Measurements from ENCODE around the gene MACROD2.

Gene MACROD2

DNA sequence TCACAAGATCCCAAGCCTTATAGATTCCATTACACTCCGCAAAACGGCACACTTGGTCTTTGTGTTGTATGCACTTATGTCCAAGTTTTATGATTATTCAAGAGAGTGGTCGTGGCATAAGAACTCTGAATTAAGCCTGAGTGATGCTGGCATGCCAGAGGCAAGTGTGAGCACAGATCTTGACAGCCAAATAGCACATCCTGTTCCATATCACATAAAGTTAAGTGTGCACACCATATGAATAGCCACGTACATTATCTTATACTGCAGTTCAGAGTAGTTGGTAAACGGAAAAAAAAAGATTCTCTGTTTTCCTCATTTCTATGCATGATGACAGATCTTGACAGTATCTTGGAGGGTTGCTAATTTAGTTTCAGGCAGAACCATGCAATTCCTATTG lies 1069.4 kb downstream of the MACROD2 start:
- DNase-seq (ENCODE audit: low read depth in 1 of 2, low spot score in 1 of 2) = no peak

DNA sequence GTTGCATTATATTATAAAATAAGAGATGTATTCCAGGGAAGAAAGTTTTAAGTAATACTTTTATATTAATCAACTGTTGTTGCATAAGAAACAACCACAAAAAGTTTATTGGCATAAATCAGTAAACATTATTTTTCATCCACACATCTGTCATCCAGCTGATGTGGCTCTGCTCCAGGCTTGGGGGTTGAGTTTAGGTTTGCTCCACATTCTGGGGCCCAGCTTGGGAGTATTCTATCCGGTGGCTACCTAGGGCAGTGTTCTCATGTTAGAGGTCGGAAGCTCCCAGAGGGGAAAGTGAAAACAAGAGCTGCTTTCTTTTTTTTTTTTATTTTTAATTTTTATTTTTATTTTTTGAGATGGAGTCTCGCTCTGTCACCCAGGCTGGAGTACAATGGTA lies 1070.5 kb downstream of the MACROD2 start:
- no peak for DNase-seq (ENCODE audit: low read depth in 1 of 2, low spot score in 1 of 2)

GRCh38 chr20:15068486-15068885 lies 1073.2 kb downstream of the MACROD2 start:
- no peak for DNase-seq (ENCODE audit: low read depth in 1 of 2, low spot score in 1 of 2)

- no peak for DNase-seq (ENCODE audit: low read depth in 1 of 2, low spot score in 1 of 2)
Measured at GRCh38 chr20:15069355-15069754, 1074.0 kb downstream of the MACROD2 start.

DNA sequence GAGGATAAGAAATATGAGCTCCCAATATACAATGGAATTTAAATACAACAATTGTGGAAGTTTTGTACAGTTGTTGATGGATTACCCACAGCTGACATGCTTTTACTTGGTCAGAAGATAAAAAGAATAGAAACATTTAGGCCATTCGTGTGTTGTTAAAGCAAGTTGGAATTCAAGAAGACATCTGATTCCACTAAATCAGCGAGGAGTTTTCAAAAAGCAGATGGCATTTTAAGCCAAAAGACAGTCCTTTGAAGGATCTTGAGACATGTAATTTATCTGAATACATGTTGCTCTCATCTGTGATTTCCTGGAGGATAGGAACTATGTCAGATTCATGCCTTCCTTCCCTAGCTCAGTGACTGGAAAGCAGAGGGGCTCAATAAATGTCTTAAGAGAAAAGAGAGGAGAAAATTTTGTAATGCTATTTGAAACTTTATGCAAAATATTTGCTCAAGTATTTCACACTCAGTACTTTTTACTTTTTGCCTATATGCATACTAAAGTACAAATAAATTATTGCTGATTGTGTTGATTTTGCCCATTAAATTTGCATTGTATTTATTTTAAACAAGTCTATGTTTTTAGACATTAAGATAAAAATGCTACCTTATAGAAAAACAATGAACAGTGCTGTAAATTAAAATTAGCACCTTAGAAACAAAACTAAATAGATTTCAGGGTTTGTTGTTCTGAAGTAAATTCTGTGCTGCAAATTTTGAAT lies 1075.9 kb downstream of the MACROD2 start:
- no peak for DNase-seq (ENCODE audit: low read depth in 1 of 2, low spot score in 1 of 2)

GRCh38 chr20:15072316-15072715 lies 1077.0 kb downstream of the MACROD2 start:
- DNase-seq (ENCODE audit: low read depth in 1 of 2, low spot score in 1 of 2) = no peak

GRCh38 chr20:15075586-15075985 lies 1080.3 kb downstream of the MACROD2 start:
- DNase-seq (ENCODE audit: low read depth in 1 of 2, low spot score in 1 of 2) = no peak

- DNase-seq (ENCODE audit: low read depth in 1 of 2, low spot score in 1 of 2) = no peak
Measured at GRCh38 chr20:15076785-15077184, 1081.5 kb downstream of the MACROD2 start.

- no peak for DNase-seq (ENCODE audit: low read depth in 1 of 2, low spot score in 1 of 2)
Measured at GRCh38 chr20:15077733-15078250, 1082.5 kb downstream of the MACROD2 start.

GRCh38 chr20:15079594-15080340 lies 1084.5 kb downstream of the MACROD2 start:
- DNase-seq (ENCODE audit: low read depth in 1 of 2, low spot score in 1 of 2) = no peak

GRCh38 chr20:15081261-15081660 lies 1085.9 kb downstream of the MACROD2 start:
- no peak for DNase-seq (ENCODE audit: low read depth in 1 of 2, low spot score in 1 of 2)

DNA sequence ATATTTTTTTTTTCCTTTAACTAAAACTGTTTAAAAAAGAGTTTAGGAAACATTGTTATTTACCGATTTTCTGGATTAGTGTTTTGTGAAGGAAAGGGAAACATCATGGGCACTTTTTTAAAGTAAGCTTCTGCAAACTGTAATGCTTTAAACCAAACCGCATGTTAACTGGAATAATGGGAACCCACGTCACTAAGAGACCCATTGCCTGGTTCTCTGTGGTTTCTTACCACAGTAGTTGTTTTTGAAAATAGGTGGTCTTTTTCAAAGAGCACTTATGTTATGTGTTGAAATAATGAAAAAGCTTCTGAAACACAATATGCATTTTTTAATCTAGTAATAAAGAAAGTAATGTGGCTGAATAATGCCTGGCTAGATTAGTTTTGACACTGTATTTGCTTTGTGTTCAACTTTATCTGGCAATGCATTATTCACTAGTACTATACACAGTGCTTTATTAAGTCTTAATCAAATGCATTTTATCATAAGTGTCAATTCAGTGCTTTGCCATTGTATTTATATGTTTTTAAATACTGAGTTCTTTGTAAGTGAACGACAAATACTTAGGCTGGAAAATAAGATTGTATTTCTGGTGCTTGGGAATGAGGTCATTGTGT lies 1096.2 kb downstream of the MACROD2 start:
- no peak for DNase-seq (ENCODE audit: low read depth in 1 of 2, low spot score in 1 of 2)

- no peak for DNase-seq (ENCODE audit: low read depth in 1 of 2, low spot score in 1 of 2)
Measured at GRCh38 chr20:15098351-15098750, 1103.0 kb downstream of the MACROD2 start.

DNA sequence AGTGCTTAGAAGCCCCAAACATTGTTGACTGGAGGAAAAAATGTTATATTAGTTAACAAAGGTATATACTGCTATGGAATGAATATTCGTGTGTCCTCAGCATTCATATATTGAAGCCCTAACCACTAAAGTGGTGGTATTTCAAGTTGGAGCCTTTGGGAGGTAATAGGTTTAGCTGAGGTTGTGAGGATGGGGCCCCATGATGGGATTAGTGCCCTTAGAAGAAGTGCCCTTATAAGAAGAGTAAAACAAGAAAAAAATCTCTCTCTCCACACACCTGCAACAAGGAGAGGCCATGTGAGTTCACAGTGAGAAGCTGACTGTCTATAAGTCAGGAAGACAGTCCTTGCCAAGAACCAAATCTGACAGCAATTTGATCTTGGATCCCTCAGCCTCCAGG lies 1103.8 kb downstream of the MACROD2 start:
- no peak for DNase-seq (ENCODE audit: low read depth in 1 of 2, low spot score in 1 of 2)

DNA sequence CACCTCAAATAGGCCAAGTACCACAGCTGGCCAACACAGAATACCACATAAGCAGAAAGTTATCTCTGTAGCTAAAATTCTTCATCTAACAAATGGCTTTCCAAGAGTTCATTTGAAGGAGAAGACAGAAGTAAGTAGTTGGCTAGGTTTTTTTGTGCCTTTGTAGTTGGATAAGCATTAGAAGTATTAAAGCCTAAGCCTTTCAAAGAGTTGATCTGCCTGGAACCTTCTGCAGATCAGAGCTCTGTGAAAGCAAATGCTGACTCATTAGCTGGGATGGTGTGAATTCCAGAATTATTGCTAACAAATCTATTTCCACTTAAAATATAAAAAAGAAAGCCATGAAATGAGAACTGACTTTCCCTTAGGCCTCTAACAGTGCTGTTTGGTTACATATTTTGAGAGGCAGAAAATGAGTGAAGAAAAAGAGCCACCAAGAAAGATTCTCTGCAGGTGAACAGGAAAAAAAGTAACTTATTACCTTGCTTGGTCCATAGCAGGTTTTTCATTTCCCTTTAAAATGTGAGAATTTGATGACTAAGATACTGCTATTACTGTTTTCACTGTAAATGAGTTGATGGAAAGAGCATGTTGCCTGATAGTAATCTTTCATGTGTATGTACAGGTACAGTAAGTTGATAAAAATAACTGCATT lies 1105.3 kb downstream of the MACROD2 start:
- DNase-seq (ENCODE audit: low read depth in 1 of 2, low spot score in 1 of 2) = no peak

DNA sequence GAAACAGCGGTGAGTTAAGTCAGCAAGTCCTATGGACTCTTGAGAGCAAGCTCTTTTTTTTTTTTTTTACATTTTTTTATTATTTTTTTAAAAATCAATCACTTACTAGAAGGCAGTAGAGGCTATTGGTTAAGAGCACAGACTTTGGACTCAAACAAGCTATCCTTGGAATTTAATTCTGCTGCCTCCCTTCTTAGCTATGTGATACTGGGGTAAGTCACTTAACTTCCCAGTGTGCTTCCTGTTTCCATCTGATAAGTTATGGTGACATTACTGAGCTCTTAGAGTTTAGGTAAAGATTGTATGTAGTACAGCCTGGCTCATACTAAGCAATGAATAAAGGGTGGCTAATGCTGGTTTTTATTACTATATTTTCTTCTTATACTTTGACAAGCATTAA lies 1112.6 kb downstream of the MACROD2 start:
- DNase-seq (ENCODE audit: low read depth in 1 of 2, low spot score in 1 of 2) = no peak

DNA sequence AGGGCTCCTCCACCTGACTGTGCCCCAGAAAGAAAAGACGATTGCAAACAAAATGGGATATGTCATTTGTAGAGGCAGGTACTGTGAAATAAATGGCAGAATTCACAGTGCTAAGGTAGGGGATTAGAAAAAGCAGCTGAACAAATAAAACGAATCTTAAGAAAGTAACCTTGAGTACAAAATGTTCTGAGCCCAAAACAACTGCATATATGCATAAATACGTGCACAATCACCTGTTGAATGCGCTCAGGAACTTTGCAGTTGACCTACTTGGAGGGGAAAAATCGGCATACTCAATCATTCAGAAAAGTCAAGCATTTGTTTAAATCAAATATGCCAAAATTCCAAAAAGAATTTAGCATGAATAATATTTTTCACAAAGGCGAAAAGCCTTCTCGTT lies 1114.2 kb downstream of the MACROD2 start:
- no peak for DNase-seq (ENCODE audit: low read depth in 1 of 2, low spot score in 1 of 2)

- DNase-seq (ENCODE audit: low read depth in 1 of 2, low spot score in 1 of 2) = no peak
Measured at GRCh38 chr20:15111654-15112053, 1116.3 kb downstream of the MACROD2 start.

- DNase-seq (ENCODE audit: low read depth in 1 of 2, low spot score in 1 of 2) = no peak
Measured at GRCh38 chr20:15113144-15113773, 1117.9 kb downstream of the MACROD2 start.

DNA sequence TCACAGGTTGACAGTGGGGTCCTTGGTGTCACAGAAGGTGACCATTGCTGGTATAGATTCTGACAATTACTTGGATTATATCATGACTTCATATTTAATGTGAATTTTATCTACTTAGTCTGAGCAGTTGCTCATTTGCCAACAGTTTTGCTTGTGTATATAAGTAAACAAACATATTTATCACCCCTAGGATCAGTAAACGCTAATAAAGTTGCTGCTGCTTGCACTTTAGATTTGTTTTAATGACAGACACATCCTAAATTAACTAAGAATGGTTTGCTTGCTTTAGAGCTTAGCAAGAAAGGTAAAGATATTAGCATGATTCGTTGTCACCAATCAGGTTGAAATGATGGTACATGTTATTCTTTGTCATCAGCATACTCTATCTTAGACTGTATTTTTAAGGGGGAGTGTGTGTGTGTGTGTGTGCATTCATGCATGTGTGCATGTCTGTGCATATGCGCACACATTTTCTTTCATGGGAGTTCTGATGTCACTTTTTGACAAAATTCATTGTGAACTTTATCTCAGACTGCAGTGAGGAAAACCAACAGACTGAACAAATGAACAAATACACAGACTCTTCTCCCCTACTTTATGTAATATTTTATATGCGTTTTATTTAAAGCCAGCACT lies 1124.7 kb downstream of the MACROD2 start:
- DNase-seq (ENCODE audit: low read depth in 1 of 2, low spot score in 1 of 2) = no peak

DNA sequence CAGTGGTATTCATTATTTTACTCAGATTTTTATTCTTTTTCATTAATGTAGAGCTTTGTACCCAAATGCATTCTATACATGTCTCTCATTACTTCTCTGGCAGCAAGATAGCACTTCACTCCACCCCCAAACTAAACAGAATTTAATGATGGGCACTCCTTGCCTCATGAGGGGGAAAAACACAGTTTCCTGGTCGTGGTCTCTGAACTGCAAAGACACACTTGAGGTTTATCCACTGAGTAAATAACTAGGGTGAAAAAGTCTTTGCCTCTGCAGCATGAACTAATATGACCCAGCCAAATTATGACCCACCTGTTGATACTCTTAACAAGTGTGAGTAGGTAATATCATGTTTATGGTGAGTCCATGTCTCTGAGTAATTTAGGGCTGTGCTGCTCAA lies 1127.3 kb downstream of the MACROD2 start:
- no peak for DNase-seq (ENCODE audit: low read depth in 1 of 2, low spot score in 1 of 2)
